ENCODE results near the gene VPS26A. TPM values are rescaled to one million over a fixed set of nuclear protein-coding genes. Genes with fewer than 3 reads are reported as not detected.
"Not testable (repeated sequence)": the region's sequence is repeated elsewhere in the genome, so short reads cannot be mapped to it uniquely, and the experiment has no call there.

Gene VPS26A
- total RNA-seq, 4 donors from 2014 or later, result 34.1 to 51.5 (median 39.4) TPM

GRCh38 chr10:69168493-69168892 lies 44.5 kb downstream of the VPS26A start:
- H3K36me3 ChIP-seq, result peaks cover 0 to 97% of the 10 kb centered on the region in 2 donors
- 90 to 94% methylated on average over 4 of the region's 4 CpGs for WGBS, 2 donors (ENCODE audit: low coverage in 1 of 2)
- H3K9me3 ChIP-seq, result no peaks in the 10 kb centered on the region
- no peak overlapping the region for H3K4me3 ChIP-seq
- no peaks in the 10 kb centered on the region for H3K27me3 ChIP-seq
- H3K27ac ChIP-seq, result no peak overlapping the region
- no peaks in the 10 kb centered on the region for H3K4me1 ChIP-seq
- ATAC-seq, result no peak
- no peak for TF ChIP-seq EP300 (IDR thresholded peaks at IDR 0.05)
- no peak for TF ChIP-seq POLR2AphosphoS5 (IDR thresholded peaks at IDR 0.05)
- no peak for TF ChIP-seq CTCF (IDR thresholded peaks at IDR 0.05)
- TF ChIP-seq POLR2A (IDR thresholded peaks at IDR 0.05), result no peak

GRCh38 chr10:69172241-69172982 lies 48.4 kb downstream of the VPS26A start:
- H3K4me3 ChIP-seq, result no peak overlapping the region
- TF ChIP-seq EP300 (IDR thresholded peaks at IDR 0.05) (no peak), CTCF (IDR thresholded peaks at IDR 0.05) (no peak), POLR2A (IDR thresholded peaks at IDR 0.05) (no peak), POLR2AphosphoS5 (IDR thresholded peaks at IDR 0.05) (no peak)
- H3K9me3 ChIP-seq, result no peaks in the 10 kb centered on the region
- no peaks in the 10 kb centered on the region for H3K27me3 ChIP-seq
- H3K27ac ChIP-seq, result no peak overlapping the region
- no peak for ATAC-seq
- 92 to 93% methylated on average over 3 of the region's 3 CpGs for WGBS, 2 donors (ENCODE audit: low coverage in 1 of 2)
- peaks cover 0 to 65% of the 10 kb centered on the region in 2 donors for H3K36me3 ChIP-seq
- no peaks in the 10 kb centered on the region for H3K4me1 ChIP-seq

- H3K4me1 ChIP-seq, ATAC-seq, H3K27ac ChIP-seq, H3K9me3 ChIP-seq, H3K27me3 ChIP-seq, H3K4me3 ChIP-seq: not testable (repeated sequence)
- no CpG with 5 or more reads among the region's 4 CpGs for WGBS, 2 donors (ENCODE audit: low coverage in 1 of 2)
- H3K36me3 ChIP-seq, result peaks cover 0 to 35% of the 10 kb centered on the region in 2 donors
These were observed 51.3 kb downstream of the VPS26A start for GRCh38 chr10:69175326-69175725.

GRCh38 chr10:69176823-69177222 lies 52.8 kb downstream of the VPS26A start:
- no peaks in the 10 kb centered on the region for H3K9me3 ChIP-seq
- no peak for ATAC-seq
- H3K4me1 ChIP-seq, result peaks cover 7 to 21% (median 11%) of the 10 kb centered on the region in 3 donors
- 78 to 100% methylated on average over 2 of the region's 2 CpGs for WGBS, 2 donors (ENCODE audit: low coverage in 1 of 2)
- peaks cover 0 to 20% of the 10 kb centered on the region in 2 donors for H3K36me3 ChIP-seq
- TF ChIP-seq CTCF (IDR thresholded peaks at IDR 0.05) (no peak), POLR2AphosphoS5 (IDR thresholded peaks at IDR 0.05) (no peak), EP300 (IDR thresholded peaks at IDR 0.05) (no peak), POLR2A (IDR thresholded peaks at IDR 0.05) (no peak)
- H3K4me3 ChIP-seq, result no peak overlapping the region
- no peak overlapping the region for H3K27ac ChIP-seq
- no peaks in the 10 kb centered on the region for H3K27me3 ChIP-seq

GRCh38 chr10:69179089-69179742 lies 55.2 kb downstream of the VPS26A start:
- ATAC-seq, result peak; percentile 38
- Histone ChIP-seq H3K4me1 (peaks cover 7 to 40% (median 13%) of the 10 kb centered on the region in 3 donors), H3K9me3 (no peaks in the 10 kb centered on the region), H3K27ac (peak overlapping the region; percentile 78 to 93 (median 86)), H3K36me3 (peaks cover 0 to 13% of the 10 kb centered on the region in 2 donors), H3K4me3 (peak overlapping the region; percentile 65 to 98), H3K27me3 (no peaks in the 10 kb centered on the region)
- 30 to 68% methylated on average over 8 to 17 of the region's 21 CpGs for WGBS, 2 donors (ENCODE audit: low coverage in 1 of 2)
- no peak for TF ChIP-seq EP300 (IDR thresholded peaks at IDR 0.05)
- no peak for TF ChIP-seq POLR2AphosphoS5 (IDR thresholded peaks at IDR 0.05)
- no peak for TF ChIP-seq POLR2A (IDR thresholded peaks at IDR 0.05)
- no peak for TF ChIP-seq CTCF (IDR thresholded peaks at IDR 0.05)
